Thoracic aorta (tissue), 2 donors: ENCODE results near the gene RARG. TPM values are rescaled to one million over a fixed set of nuclear protein-coding genes. Genes with fewer than 3 reads are reported as not detected.

Source experiments
- ATAC-seq: fragments of 150-250 bp; one replicate; pipeline ENCODE4 v1.8.0; 2017; ENCODE audit warnings: low read depth; ENCODE audit not compliant: insufficient number of reproducible peaks, low FRiP score
- DNase-seq: peaks from one replicate; pipeline ENCODE4 v3.0.0-alpha.2; 2020; ENCODE audit warnings: low spot score
- H3K27ac ChIP-seq, 2 donors: fragments of 200-600 bp; sonication (generic); 1 replicate in 1 of 2; 2 replicates in 1 of 2; pipeline ENCODE4 v1.5.1; 2016; ENCODE audit warnings: mild to moderate bottlenecking in 2 of 2, moderate library complexity in 2 of 2
- H3K27me3 ChIP-seq: fragments of 200-600 bp; sonication (generic); replicated peaks from 2 replicates; pipeline ENCODE4 v1.6.0; 2016; ENCODE audit warnings: mild to moderate bottlenecking; ENCODE audit not compliant: insufficient read depth
- H3K36me3 ChIP-seq: fragments of 200-600 bp; sonication (generic); one replicate; pipeline ENCODE4 v1.5.1; 2016
- H3K4me1 ChIP-seq, 2 donors: fragments of 200-600 bp; sonication (generic); 1 replicate in 1 of 2; 2 replicates in 1 of 2; pipeline versions ENCODE4 v1.5.1 to v1.6.0; 2016; ENCODE audit warnings: low read depth in 2 of 2, mild to moderate bottlenecking in 1 of 2; ENCODE audit not compliant: control insufficient read depth in 1 of 2
- H3K4me3 ChIP-seq: fragments of 200-600 bp; sonication (generic); 2 replicates; pipeline ENCODE4 v1.5.1; 2016; ENCODE audit warnings: mild to moderate bottlenecking
- H3K9me3 ChIP-seq: fragments of 200-600 bp; sonication (generic); 2 replicates; pipeline ENCODE4 v1.5.1; 2016
- CTCF ChIP-seq: fragments of 200-600 bp; sonication (generic); IDR thresholded peaks from one replicate; pipeline ENCODE4 v1.5.1; 2019; ENCODE audit warnings: antibody characterized with exemption
- total RNA-seq, 2 donors: library from RNA; depleted of rRNA; stranded (reverse); fragments of >200 nt; gene quantifications; one replicate each; pipeline versions ENCODE4 v1.1.0 to v1.2.3, GENCODE V29; 2016

Gene RARG
- total RNA-seq, 2 donors from 2014 or later: 25.7 to 37.5 TPM

- Histone ChIP-seq H3K4me1 (peaks cover 27 to 49% of the 10 kb centered on the region in 2 donors), H3K36me3 (peaks cover 41% of the 10 kb centered on the region), H3K27ac (no peak overlapping the region), H3K9me3 (no peaks in the 10 kb centered on the region), H3K27me3 (no peaks in the 10 kb centered on the region), H3K4me3 (no peak overlapping the region)
- ATAC-seq (no peak), DNase-seq (no peak)
- TF ChIP-seq CTCF: no peak
Observed at GRCh38 chr12:53185582-53186153, 46.3 kb downstream of the RARG start.

GRCh38 chr12:53184828-53185227 is 47.2 kb downstream of the RARG start:
- no peak overlapping the region for H3K27ac ChIP-seq
- peaks cover 27 to 45% of the 10 kb centered on the region in 2 donors for H3K4me1 ChIP-seq
- H3K36me3 ChIP-seq: peaks cover 41% of the 10 kb centered on the region
- H3K9me3 ChIP-seq: no peaks in the 10 kb centered on the region
- H3K27me3 ChIP-seq: no peaks in the 10 kb centered on the region
- no peak overlapping the region for H3K4me3 ChIP-seq
- ATAC-seq: no peak
- TF ChIP-seq CTCF: no peak
- no peak for DNase-seq

GRCh38 chr12:53182903-53183302 is 49.1 kb downstream of the RARG start:
- Histone ChIP-seq H3K27me3 (no peaks in the 10 kb centered on the region), H3K27ac (no peak overlapping the region), H3K4me3 (peak overlapping the region; percentile 87), H3K9me3 (no peaks in the 10 kb centered on the region), H3K36me3 (peaks cover 34% of the 10 kb centered on the region), H3K4me1 (peaks cover 33 to 55% of the 10 kb centered on the region in 2 donors)
- DNase-seq (no peak), ATAC-seq (no peak)
- no peak for TF ChIP-seq CTCF

- no peak for TF ChIP-seq CTCF
- ATAC-seq (no peak), DNase-seq (no peak)
- Histone ChIP-seq H3K27ac (peak overlapping the region; percentile 85 to 94), H3K27me3 (no peaks in the 10 kb centered on the region), H3K9me3 (no peaks in the 10 kb centered on the region), H3K36me3 (peaks cover 26% of the 10 kb centered on the region), H3K4me3 (peak overlapping the region; percentile 87), H3K4me1 (peaks cover 33 to 55% of the 10 kb centered on the region in 2 donors)
Observed at GRCh38 chr12:53181935-53182334, 50.1 kb downstream of the RARG start.

- TF ChIP-seq CTCF: no peak
- Histone ChIP-seq H3K4me3 (peak overlapping the region; percentile 87), H3K36me3 (peaks cover 18% of the 10 kb centered on the region), H3K27ac (peak overlapping the region; percentile 85 to 94), H3K9me3 (no peaks in the 10 kb centered on the region), H3K27me3 (no peaks in the 10 kb centered on the region), H3K4me1 (peaks cover 33 to 55% of the 10 kb centered on the region in 2 donors)
- ATAC-seq: no peak
- DNase-seq: no peak
Observed at GRCh38 chr12:53180931-53181645, 50.9 kb downstream of the RARG start.
